Fibroblast of mammary gland (primary cell): Measurements from ENCODE around the gene SEMA3G.

Source experiments
- DNase-seq: peaks from one replicate; pipeline ENCODE4 v3.0.0-alpha.2; 2010; ENCODE audit warnings: low read depth
- H3K4me3 ChIP-seq: 2 replicates; pipeline ENCODE4 v1.5.1; 2011; ENCODE audit warnings: low read depth, mild to moderate bottlenecking, low read length, moderate library complexity; ENCODE audit not compliant: control insufficient read depth
- TF ChIP-seq, protein P1 (sequence below): conservative IDR thresholded peaks from 2 replicates; pipeline ENCODE4 v1.5.1; 2011; ENCODE audit warnings: low read depth, low read length, inconsistent platforms; ENCODE audit not compliant: control insufficient read depth, insufficient read depth

SEMA3G gene

DNA sequence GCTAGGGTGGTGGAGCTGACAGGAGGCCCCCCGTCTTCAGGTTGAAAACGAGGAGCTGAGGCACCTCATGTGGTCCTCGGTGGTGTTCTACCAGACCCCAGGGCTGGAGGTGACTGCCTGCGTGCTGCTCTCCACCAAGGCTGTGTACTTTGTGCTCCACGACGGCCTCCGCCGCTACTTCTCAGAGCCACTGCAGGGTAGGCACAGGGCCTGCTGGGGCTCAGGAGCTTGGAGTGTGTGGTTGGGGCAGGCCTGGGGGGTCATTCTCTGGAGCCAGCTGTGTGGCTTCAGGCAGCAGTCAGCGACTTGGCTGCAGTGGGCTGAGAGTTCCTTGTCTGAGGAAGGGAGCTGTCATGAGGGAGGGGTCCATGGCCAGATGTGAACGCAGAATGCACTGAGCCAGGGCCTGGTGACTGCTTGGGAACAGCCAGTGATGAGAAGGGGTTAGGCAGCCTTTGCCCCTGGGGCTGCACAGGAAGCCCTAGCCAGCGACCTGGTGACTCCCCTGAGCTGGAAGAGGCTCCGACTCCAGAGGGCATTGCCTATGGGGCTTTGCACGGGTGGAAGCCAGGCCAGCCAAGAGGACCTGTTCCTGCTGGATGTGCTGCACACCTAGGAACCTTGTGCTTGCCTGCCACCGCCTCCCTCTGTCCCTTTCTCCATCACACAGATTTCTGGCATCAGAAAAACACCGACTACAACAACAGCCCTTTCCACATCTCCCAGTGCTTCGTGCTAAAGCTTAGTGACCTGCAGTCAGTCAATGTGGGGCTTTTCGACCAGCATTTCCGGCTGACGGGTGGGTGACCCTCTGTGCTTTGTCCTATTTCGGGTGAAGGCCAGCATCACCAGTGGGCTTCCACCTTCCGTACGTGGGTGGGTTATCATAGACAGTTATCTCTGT is 45.4 kb upstream of the SEMA3G start:
- TF ChIP-seq, protein P1, sequence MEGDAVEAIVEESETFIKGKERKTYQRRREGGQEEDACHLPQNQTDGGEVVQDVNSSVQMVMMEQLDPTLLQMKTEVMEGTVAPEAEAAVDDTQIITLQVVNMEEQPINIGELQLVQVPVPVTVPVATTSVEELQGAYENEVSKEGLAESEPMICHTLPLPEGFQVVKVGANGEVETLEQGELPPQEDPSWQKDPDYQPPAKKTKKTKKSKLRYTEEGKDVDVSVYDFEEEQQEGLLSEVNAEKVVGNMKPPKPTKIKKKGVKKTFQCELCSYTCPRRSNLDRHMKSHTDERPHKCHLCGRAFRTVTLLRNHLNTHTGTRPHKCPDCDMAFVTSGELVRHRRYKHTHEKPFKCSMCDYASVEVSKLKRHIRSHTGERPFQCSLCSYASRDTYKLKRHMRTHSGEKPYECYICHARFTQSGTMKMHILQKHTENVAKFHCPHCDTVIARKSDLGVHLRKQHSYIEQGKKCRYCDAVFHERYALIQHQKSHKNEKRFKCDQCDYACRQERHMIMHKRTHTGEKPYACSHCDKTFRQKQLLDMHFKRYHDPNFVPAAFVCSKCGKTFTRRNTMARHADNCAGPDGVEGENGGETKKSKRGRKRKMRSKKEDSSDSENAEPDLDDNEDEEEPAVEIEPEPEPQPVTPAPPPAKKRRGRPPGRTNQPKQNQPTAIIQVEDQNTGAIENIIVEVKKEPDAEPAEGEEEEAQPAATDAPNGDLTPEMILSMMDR: no peak
- H3K4me3 ChIP-seq: no peak overlapping the region
- no peak for DNase-seq

DNA sequence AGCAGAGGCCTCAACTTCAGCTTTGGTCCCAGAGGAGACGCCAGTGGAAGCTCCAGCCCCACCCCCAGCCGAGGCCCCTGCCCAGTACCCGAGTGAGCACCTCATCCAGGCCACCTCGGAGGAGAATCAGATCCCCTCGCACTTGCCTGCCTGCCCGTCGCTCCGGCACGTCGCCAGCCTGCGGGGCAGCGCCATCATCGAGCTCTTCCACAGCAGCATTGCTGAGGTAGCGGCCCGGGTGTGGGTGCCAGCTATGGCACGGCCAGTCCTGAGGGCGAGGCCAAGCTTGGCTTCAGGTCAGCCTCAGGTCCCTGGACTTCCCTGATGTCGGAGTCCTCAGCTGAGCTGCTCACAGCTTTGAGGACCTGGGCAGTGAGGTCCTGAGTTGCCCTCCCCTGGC is 44.5 kb upstream of the SEMA3G start:
- TF ChIP-seq, protein P1: no peak
- DNase-seq: no peak
- no peak overlapping the region for H3K4me3 ChIP-seq

DNA sequence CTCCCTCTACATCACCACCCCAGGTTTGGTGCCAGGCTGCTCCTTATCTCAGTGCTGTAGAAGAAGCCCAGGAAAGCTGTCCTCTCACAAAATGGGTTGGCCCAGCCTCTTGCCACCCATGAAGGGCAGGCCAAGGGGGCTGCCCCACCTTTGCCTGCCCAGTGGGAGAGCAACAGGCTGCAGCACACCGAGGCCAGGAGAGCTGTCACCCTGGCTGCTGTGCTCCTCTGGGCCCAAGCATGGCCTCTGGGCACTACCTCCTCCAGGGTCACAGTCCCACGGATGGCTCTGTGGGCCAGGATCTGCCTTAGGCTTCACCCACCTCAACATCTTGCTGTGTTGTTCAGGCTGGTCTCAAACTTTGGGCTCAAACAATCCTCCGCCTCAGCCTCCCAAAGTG is 43.8 kb upstream of the SEMA3G start:
- TF ChIP-seq, protein P1: no peak
- no peak for DNase-seq
- H3K4me3 ChIP-seq: no peak overlapping the region

DNA sequence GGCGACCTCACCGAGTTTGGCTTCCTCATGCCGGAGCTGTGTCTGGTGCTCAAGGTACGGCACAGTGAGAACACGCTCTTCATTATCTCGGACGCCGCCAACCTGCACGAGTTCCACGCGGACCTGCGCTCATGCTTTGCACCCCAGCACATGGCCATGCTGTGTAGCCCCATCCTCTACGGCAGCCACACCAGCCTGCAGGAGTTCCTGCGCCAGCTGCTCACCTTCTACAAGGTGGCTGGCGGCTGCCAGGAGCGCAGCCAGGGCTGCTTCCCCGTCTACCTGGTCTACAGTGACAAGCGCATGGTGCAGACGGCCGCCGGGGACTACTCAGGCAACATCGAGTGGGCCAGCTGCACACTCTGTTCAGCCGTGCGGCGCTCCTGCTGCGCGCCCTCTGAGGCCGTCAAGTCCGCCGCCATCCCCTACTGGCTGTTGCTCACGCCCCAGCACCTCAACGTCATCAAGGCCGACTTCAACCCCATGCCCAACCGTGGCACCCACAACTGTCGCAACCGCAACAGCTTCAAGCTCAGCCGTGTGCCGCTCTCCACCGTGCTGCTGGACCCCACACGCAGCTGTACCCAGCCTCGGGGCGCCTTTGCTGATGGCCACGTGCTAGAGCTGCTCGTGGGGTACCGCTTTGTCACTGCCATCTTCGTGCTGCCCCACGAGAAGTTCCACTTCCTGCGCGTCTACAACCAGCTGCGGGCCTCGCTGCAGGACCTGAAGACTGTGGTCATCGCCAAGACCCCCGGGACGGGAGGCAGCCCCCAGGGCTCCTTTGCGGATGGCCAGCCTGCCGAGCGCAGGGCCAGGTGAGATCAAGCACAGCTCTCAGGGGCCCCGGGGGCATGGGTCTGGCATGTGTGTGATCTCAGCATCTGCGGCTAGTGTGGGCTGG is 43.1 kb upstream of the SEMA3G start:
- TF ChIP-seq, protein P1: no peak
- H3K4me3 ChIP-seq: no peak overlapping the region
- DNase-seq: no peak

DNA sequence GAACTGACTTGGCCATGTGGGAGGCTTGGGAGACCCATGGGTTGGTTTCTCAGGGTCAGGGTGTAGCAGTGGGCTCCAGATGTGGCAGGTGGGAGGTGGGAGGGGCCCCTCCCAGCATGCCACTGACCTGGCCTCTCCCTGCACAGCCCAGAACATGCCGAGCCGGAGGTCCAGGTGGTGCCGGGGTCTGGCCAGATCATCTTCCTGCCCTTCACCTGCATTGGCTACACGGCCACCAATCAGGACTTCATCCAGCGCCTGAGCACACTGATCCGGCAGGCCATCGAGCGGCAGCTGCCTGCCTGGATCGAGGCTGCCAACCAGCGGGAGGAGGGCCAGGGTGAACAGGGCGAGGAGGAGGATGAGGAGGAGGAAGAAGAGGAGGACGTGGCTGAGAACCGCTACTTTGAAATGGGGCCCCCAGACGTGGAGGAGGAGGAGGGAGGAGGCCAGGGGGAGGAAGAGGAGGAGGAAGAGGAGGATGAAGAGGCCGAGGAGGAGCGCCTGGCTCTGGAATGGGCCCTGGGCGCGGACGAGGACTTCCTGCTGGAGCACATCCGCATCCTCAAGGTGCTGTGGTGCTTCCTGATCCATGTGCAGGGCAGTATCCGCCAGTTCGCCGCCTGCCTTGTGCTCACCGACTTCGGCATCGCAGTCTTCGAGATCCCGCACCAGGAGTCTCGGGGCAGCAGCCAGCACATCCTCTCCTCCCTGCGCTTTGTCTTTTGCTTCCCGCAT is 42.3 kb upstream of the SEMA3G start:
- no peak for DNase-seq
- H3K4me3 ChIP-seq: no peak overlapping the region
- TF ChIP-seq, protein P1: no peak
